Thyroid gland (tissue), 4 donors: ENCODE data around the gene KCMF1.

Experiments
- POLR2A ChIP-seq, 2 donors: fragments of 450-650 bp; IDR thresholded peaks; one replicate each; pipeline ENCODE4 v1.6.1; 2017; ENCODE audit warnings: antibody characterized with exemption in 2 of 2, mild to moderate bottlenecking in 2 of 2, moderate library complexity in 1 of 2
- TF ChIP-seq, protein P1 (sequence below), 6 experiments: fragments of 200-600 bp in 3 of 6; fragments of 450-650 bp in 3 of 6; sonication (generic) in 3 of 6; IDR thresholded peaks; one replicate each; pipeline ENCODE4 v1.5.1; 2016 to 2019; ENCODE audit warnings: antibody characterized with exemption in 6 of 6, mild to moderate bottlenecking in 2 of 6, inconsistent platforms in 1 of 6, moderate library complexity in 1 of 6

DNA sequence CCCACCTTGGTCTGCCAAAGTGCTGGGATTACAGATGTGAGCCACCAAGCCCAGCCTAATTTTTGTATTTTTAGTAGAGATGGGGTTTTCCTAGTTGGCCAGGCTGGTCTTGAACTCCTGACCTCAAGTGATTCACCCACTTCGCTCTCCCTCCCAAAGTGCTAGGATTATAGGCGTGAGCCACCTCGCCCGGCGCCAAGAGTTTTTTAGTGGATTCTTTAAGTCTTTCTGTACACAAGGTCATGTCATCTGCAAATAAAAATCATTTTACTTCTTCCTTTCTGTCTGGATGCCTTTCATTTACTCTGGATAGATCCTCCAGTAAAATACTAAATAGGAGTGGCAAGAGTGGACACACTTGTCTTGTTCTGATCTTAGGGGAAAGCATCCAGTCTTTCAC, 61.7 kb downstream of the KCMF1 start:
- TF ChIP-seq, protein P1, sequence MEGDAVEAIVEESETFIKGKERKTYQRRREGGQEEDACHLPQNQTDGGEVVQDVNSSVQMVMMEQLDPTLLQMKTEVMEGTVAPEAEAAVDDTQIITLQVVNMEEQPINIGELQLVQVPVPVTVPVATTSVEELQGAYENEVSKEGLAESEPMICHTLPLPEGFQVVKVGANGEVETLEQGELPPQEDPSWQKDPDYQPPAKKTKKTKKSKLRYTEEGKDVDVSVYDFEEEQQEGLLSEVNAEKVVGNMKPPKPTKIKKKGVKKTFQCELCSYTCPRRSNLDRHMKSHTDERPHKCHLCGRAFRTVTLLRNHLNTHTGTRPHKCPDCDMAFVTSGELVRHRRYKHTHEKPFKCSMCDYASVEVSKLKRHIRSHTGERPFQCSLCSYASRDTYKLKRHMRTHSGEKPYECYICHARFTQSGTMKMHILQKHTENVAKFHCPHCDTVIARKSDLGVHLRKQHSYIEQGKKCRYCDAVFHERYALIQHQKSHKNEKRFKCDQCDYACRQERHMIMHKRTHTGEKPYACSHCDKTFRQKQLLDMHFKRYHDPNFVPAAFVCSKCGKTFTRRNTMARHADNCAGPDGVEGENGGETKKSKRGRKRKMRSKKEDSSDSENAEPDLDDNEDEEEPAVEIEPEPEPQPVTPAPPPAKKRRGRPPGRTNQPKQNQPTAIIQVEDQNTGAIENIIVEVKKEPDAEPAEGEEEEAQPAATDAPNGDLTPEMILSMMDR (IDR thresholded peaks at IDR 0.05), result no peak
- TF ChIP-seq POLR2A (IDR thresholded peaks at IDR 0.05), result no peak
